GM12878 (cell line): ENCODE measurements around the gene MS4A2. TPM values are rescaled to one million over a fixed set of nuclear protein-coding genes. Genes with fewer than 3 reads are reported as not detected.
"Not testable (repeated sequence)": the region's sequence is repeated elsewhere in the genome, so short reads cannot be mapped to it uniquely, and the experiment has no call there.

Experiments
- ATAC-seq: fragments of 200-7000 bp; cut with Tn5 transposase; 3 replicates; pipeline ENCODE4 v1.9.1; 2020; ENCODE audit warnings: mild to moderate bottlenecking, moderate library complexity
- BruUV-seq: library from RNA; stranded (reverse); fragments of 400-500 nt; replicated peaks from 2 replicates; lab custom pipeline; 2021; lab: Mats Ljungman, UMichigan
- CTCF ChIA-PET: fragments of 300-600 bp; sonication (Branson Sonifier 250); formaldehyde crosslinking; extraction: SDS; loops from one replicate; lab custom pipeline; 2021; ENCODE audit warnings: inconsistent platforms; lab: Yijun Ruan, JAX
- POLR2A ChIA-PET: fragments of 350-600 bp; formaldehyde crosslinking; extraction: SDS; loops from one replicate; lab custom pipeline; 2021; ENCODE audit warnings: inconsistent platforms; lab: Charles Lee
- RAD21 ChIA-PET: fragments of 300-600 bp; sonication (Branson Sonifier 250); formaldehyde crosslinking; loops from one replicate; lab custom pipeline; 2023; ENCODE audit warnings: antibody characterized with exemption; ENCODE audit not compliant: unreplicated experiment; lab: Charles Lee
- SMC1A ChIA-PET: fragments of 300-600 bp; sonication (Branson Sonifier 250); formaldehyde crosslinking; loops from one replicate; lab custom pipeline; 2023; ENCODE audit not compliant: unreplicated experiment, uncharacterized antibody; lab: Charles Lee
- DNase-seq: peaks from one replicate; pipeline ENCODE4 v3.0.0-alpha.2; 2011; ENCODE audit warnings: low read depth, low spot score
- FAIRE-seq: peaks from 3 replicates; lab custom pipeline; 2011; peaks lifted over from hg19 to GRCh38; lab: Jason Lieb, UNC
- H2AFZ ChIP-seq: 2 replicates; pipeline ENCODE4 v1.6.0; 2011; ENCODE audit warnings: low read depth, low read length, control low read depth; ENCODE audit not compliant: control insufficient read depth
- H3K27ac ChIP-seq: 2 replicates; pipeline ENCODE4 v1.5.1; 2011; ENCODE audit warnings: control low read depth; ENCODE audit not compliant: control insufficient read depth, insufficient read depth
- H3K27me3 ChIP-seq, 2 experiments: replicated peaks in 1 of 2; 2 replicates each; pipeline versions ENCODE4 v1.6.0 to v1.6.1; 2011; ENCODE audit warnings: low read length in 1 of 2; ENCODE audit not compliant: control insufficient read depth in 2 of 2, insufficient read depth in 2 of 2
- H3K36me3 ChIP-seq, 2 experiments: 2 replicates each; pipeline ENCODE4 v1.5.1; 2011; ENCODE audit warnings: low read length in 1 of 2; ENCODE audit not compliant: control insufficient read depth in 2 of 2, insufficient read depth in 2 of 2
- H3K4me1 ChIP-seq: 2 replicates; pipeline ENCODE4 v1.6.1; 2011; ENCODE audit warnings: mild to moderate bottlenecking, low read length, moderate library complexity, mixed read lengths; ENCODE audit not compliant: control insufficient read depth, insufficient read depth
- H3K4me2 ChIP-seq: 2 replicates; pipeline ENCODE4 v1.6.0; 2011; ENCODE audit warnings: control low read depth; ENCODE audit not compliant: control insufficient read depth, insufficient read depth
- H3K4me3 ChIP-seq: fragments of 200-600 bp; sonication (generic); 2 replicates; pipeline ENCODE4 v1.5.1; 2016
- H3K79me2 ChIP-seq: 2 replicates; pipeline ENCODE4 v1.6.0; 2011; ENCODE audit warnings: low read length; ENCODE audit not compliant: control insufficient read depth, insufficient read depth
- H3K9ac ChIP-seq: 2 replicates; pipeline ENCODE4 v1.8.0; 2011; ENCODE audit warnings: low read length, control low read depth, mixed read lengths; ENCODE audit not compliant: control insufficient read depth, insufficient read depth
- H3K9me3 ChIP-seq: replicated peaks from 3 replicates; pipeline ENCODE4 v1.5.1; 2011; ENCODE audit warnings: mild to moderate bottlenecking, low read length; ENCODE audit not compliant: control insufficient read depth, insufficient read depth
- H4K20me1 ChIP-seq: 2 replicates; pipeline ENCODE4 v1.6.0; 2011; ENCODE audit not compliant: control insufficient read depth, insufficient read depth
- ATF7 ChIP-seq: fragments of 450-650 bp; IDR thresholded peaks from 2 replicates; pipeline ENCODE4 v1.6.1; 2016; ENCODE audit warnings: low read depth, mild to moderate bottlenecking
- IRF4 ChIP-seq: IDR thresholded peaks from 2 replicates; pipeline ENCODE4 v1.6.1; 2011; ENCODE audit warnings: low read depth, low read length
- WGBS: methylation state at CpG from one replicate; pipeline ENCODE4 v1.1.6; 2016; ENCODE audit warnings: low lambda C conversion rate; ENCODE audit not compliant: insufficient replicate concordance, insufficient coverage; ENCODE audit errors: missing lambda C conversion rate; 5-methylcytosine and 5-hydroxymethylcytosine counted together
- in situ Hi-C: fragments of 300-500 bp; cut with MboI; formaldehyde crosslinking; loops from 9 replicates; pipeline ENCODE4 v1.14.3; 2018; ENCODE audit warnings: mixed read lengths
- intact Hi-C: fragments of 100-400 bp; cut with micrococcal nuclease; formaldehyde crosslinking; loops from one replicate; pipeline ENCODE4 v1.14.2; 2022; ENCODE audit not compliant: unreplicated experiment
- polyA plus RNA-seq, 11 experiments: library from polyadenylated mRNA; depleted of rRNA in 4 of 11; unstranded in 6 of 11; stranded (reverse) in 5 of 11; fragments of >200 nt; fragmentation: Nextera tagmentation in 4 of 11; fragmentation: Illumina TruSeq in 1 of 11; extraction: Ambion mirVana in 4 of 11; extraction: Trizol in 1 of 11; gene quantifications; 1 replicate in 1 of 11; 2 replicates in 10 of 11; pipeline versions ENCODE4 v1.2.1 to v1.2.3, GENCODE V29; 2011 to 2016; ENCODE audit warnings: inconsistent platforms in 2 of 11, missing spikeins in 2 of 11, low read depth in 1 of 11
- total RNA-seq, 4 experiments: library from RNA; depleted of rRNA in 3 of 4; stranded (reverse); fragments of >200 nt in 3 of 4; fragmentation: Illumina TruSeq in 1 of 4; extraction: Trizol in 1 of 4; gene quantifications; 2 replicates each; pipeline versions ENCODE4 v1.2.1 to v1.2.3, GENCODE V29; 2013 to 2021

Gene MS4A2
- total and polyA plus RNA-seq, 10 of the 15 experiments (the other 5 are each of a cell fraction or from before 2014, with no cell fraction given) = not detected

GRCh38 chr11:60050839-60051238 lies 37.6 kb upstream of the MS4A2 start:
- H3K27ac ChIP-seq, H3K27me3 ChIP-seq, SMC1A ChIA-PET, intact Hi-C loops, CTCF ChIA-PET, H3K4me3 ChIP-seq, RAD21 ChIA-PET, H3K4me1 ChIP-seq, H2AFZ ChIP-seq, H3K9me3 ChIP-seq, H3K36me3 ChIP-seq, H3K79me2 ChIP-seq, POLR2A ChIA-PET, DNase-seq, BruUV-seq, H3K4me2 ChIP-seq, H3K9ac ChIP-seq, in situ Hi-C loops, ATAC-seq, H4K20me1 ChIP-seq, FAIRE-seq: not testable (repeated sequence)
- 47% methylated on average over 3 of the region's 3 CpGs for WGBS

GRCh38 chr11:60056349-60056969 lies 32.0 kb upstream of the MS4A2 start, which contains the start of gene MS4A3:
MS4A3 (plus strand) TSS chr11:60056665; CDS start chr11:60061161, 4,496 bp downstream.
- Histone ChIP-seq H3K36me3 (no peaks in the 10 kb centered on the region), H3K27ac (no peak within 1 kb of the TSS), H3K4me3 (no peak within 1 kb of the TSS), H4K20me1 (no peaks in the 10 kb centered on the region), H3K9ac (no peak within 1 kb of the TSS), H3K79me2 (no peaks in the 10 kb centered on the region), H3K27me3 (peaks cover 0 to 1% of the 10 kb centered on the region in 2 experiments; a peak in 2 of 4 replicates), H3K4me1 (no peaks in the 10 kb centered on the region), H3K9me3 (no peaks in the 10 kb centered on the region), H2AFZ (no peak within 1 kb of the TSS), H3K4me2 (no peak within 1 kb of the TSS)
- in situ Hi-C loops = no loop called here
- no TSS peak for BruUV-seq
- intact Hi-C loops = no loop called here
- ATAC-seq (no peak), FAIRE-seq (no peak), DNase-seq (no peak)
- WGBS = 39% methylated on average over 8 of the region's 8 CpGs
- ChIA-PET POLR2A (no interaction called here), CTCF (no interaction called here), SMC1A (no interaction called here), RAD21 (interaction anchor here (0.9 kb wide), 1 partner anchor 195 kb away, joined by 3 read pairs; no protein-coding TSS in a partner anchor)
- no peak for TF ChIP-seq IRF4
- no peak for TF ChIP-seq ATF7
